ENCODE results near the gene SLIT1.

The SLIT1 gene

GRCh38 chr10:97065686-97066660, 119.8 kb downstream of the SLIT1 start:
- no peaks in the 10 kb centered on the region for H3K36me3 ChIP-seq (ENCODE audit: insufficient read depth, low read length)
- no peak overlapping the region for H3K4me3 ChIP-seq (ENCODE audit: low read depth in 1 of 2, low read length in 2 of 2)
- H3K4me1 ChIP-seq (ENCODE audit: insufficient read depth, low read length), result no peaks in the 10 kb centered on the region
- H3K9me3 ChIP-seq (ENCODE audit: low read length), result no peaks in the 10 kb centered on the region
- H3K27me3 ChIP-seq (ENCODE audit: control insufficient read depth in 1 of 2, insufficient read depth in 2 of 2, low read length in 2 of 2), result no peaks in the 10 kb centered on the region
- no peak overlapping the region for H3K9ac ChIP-seq (ENCODE audit: low read length)
- H3K27ac ChIP-seq (ENCODE audit: low read depth, low read length), result no peak overlapping the region

DNA sequence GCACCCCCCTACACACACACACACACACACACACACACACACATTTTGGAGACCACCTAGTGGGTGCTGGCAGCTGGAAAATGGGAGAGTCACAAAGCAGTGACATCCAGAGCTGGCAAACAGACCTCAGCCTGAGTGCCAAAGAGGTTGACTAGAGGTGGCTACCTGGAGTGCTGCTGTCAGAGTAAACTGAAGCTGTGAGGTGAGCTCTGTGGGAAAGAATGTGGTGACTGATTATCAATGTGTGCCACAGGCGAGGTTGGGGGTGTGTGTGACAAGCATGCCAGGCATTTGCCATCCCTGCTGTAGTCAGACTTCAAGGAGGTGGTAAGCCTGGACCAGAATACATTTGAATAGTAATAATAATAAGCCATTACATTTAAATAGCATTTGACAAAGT, 120.6 kb downstream of the SLIT1 start:
- Histone ChIP-seq H3K27ac (ENCODE audit: low read depth, low read length) (no peak overlapping the region), H3K27me3 (ENCODE audit: control insufficient read depth in 1 of 2, insufficient read depth in 2 of 2, low read length in 2 of 2) (no peaks in the 10 kb centered on the region), H3K4me1 (ENCODE audit: insufficient read depth, low read length) (no peaks in the 10 kb centered on the region), H3K9ac (ENCODE audit: low read length) (no peak overlapping the region), H3K36me3 (ENCODE audit: insufficient read depth, low read length) (no peaks in the 10 kb centered on the region), H3K9me3 (ENCODE audit: low read length) (no peaks in the 10 kb centered on the region), H3K4me3 (ENCODE audit: low read depth in 1 of 2, low read length in 2 of 2) (no peak overlapping the region)

DNA sequence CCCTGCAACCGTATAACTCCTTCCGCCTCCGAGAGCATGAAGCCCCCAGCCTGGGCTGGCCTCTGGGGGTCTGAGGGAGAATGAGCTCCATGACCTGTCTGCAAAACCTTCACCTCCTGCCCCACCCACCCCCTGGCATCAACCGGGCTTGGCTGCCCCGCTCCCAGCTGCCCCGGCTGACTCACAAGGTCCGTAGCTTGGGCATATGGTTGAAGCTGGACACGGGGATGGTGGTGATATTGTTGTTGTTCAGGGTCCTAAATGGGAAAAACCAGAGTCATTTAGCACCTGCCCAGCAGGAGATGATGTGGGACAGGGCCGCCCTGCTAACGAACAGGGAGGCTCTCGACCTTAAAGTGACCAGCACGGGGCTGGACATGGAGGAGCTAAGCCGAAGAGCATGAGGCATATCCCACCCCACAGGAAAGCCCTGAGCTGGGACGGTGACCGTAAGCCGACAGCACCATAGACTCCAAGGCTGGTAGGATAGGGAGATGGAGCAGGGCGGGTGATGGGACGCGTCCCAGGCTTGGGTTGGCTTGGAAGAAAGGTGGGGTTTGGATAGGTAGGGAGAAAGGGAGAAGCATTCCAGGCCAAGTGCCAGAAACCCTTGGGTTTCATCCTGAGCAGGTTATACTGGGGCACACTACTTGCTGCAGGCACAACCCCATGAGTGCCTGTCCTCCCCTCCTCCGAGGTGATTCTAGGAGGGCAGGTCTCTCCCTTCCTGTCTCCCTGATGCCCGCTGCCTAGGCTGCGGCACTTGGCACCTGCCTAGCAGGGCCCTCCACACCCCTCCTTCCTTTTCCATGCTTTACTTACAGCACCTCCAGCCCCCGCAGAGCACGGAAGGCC, 121.5 kb downstream of the SLIT1 start:
- no peak overlapping the region for H3K9ac ChIP-seq (ENCODE audit: low read length)
- H3K9me3 ChIP-seq (ENCODE audit: low read length), result no peaks in the 10 kb centered on the region
- no peaks in the 10 kb centered on the region for H3K36me3 ChIP-seq (ENCODE audit: insufficient read depth, low read length)
- no peak overlapping the region for H3K4me3 ChIP-seq (ENCODE audit: low read depth in 1 of 2, low read length in 2 of 2)
- no peak overlapping the region for H3K27ac ChIP-seq (ENCODE audit: low read depth, low read length)
- no peaks in the 10 kb centered on the region for H3K4me1 ChIP-seq (ENCODE audit: insufficient read depth, low read length)
- H3K27me3 ChIP-seq (ENCODE audit: control insufficient read depth in 1 of 2, insufficient read depth in 2 of 2, low read length in 2 of 2), result no peaks in the 10 kb centered on the region

GRCh38 chr10:97063271-97063982, 122.3 kb downstream of the SLIT1 start:
- no peak overlapping the region for H3K27ac ChIP-seq (ENCODE audit: low read depth, low read length)
- no peak overlapping the region for H3K4me3 ChIP-seq (ENCODE audit: low read depth in 1 of 2, low read length in 2 of 2)
- H3K36me3 ChIP-seq (ENCODE audit: insufficient read depth, low read length), result no peaks in the 10 kb centered on the region
- H3K9ac ChIP-seq (ENCODE audit: low read length), result no peak overlapping the region
- H3K27me3 ChIP-seq (ENCODE audit: control insufficient read depth in 1 of 2, insufficient read depth in 2 of 2, low read length in 2 of 2), result no peaks in the 10 kb centered on the region
- H3K4me1 ChIP-seq (ENCODE audit: insufficient read depth, low read length), result no peaks in the 10 kb centered on the region
- no peaks in the 10 kb centered on the region for H3K9me3 ChIP-seq (ENCODE audit: low read length)

DNA sequence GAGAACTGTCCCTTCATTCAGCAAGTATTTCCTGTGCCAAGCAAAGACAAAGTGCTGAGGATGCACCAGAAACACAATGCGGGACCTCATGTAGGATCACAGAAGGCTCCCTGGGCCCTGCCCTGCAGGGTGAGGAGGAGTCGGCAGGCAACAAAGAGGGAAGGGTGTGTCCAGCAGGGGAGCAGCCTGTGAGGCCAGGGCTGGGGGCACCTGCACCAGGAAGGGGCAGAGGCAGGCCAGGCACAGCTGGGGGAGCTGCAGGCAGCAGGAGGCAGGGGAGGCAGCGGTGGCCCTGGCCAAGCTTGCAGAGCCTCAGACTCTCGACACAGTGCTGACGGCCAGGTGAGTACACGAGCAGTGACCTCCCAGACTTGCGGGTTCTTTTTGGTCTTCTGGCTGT, 123.3 kb downstream of the SLIT1 start:
- Histone ChIP-seq H3K36me3 (ENCODE audit: insufficient read depth, low read length) (no peaks in the 10 kb centered on the region), H3K27me3 (ENCODE audit: control insufficient read depth in 1 of 2, insufficient read depth in 2 of 2, low read length in 2 of 2) (no peaks in the 10 kb centered on the region), H3K9me3 (ENCODE audit: low read length) (no peaks in the 10 kb centered on the region), H3K9ac (ENCODE audit: low read length) (no peak overlapping the region), H3K4me3 (ENCODE audit: low read depth in 1 of 2, low read length in 2 of 2) (no peak overlapping the region), H3K4me1 (ENCODE audit: insufficient read depth, low read length) (peaks cover 4% of the 10 kb centered on the region), H3K27ac (ENCODE audit: low read depth, low read length) (no peak overlapping the region)

- Histone ChIP-seq H3K4me3 (ENCODE audit: low read depth in 1 of 2, low read length in 2 of 2) (no peak overlapping the region), H3K27me3 (ENCODE audit: control insufficient read depth in 1 of 2, insufficient read depth in 2 of 2, low read length in 2 of 2) (no peaks in the 10 kb centered on the region), H3K9ac (ENCODE audit: low read length) (no peak overlapping the region), H3K9me3 (ENCODE audit: low read length) (no peaks in the 10 kb centered on the region), H3K27ac (ENCODE audit: low read depth, low read length) (no peak overlapping the region), H3K4me1 (ENCODE audit: insufficient read depth, low read length) (peaks cover 4% of the 10 kb centered on the region), H3K36me3 (ENCODE audit: insufficient read depth, low read length) (no peaks in the 10 kb centered on the region)
Observed at GRCh38 chr10:97062046-97062445, 123.7 kb downstream of the SLIT1 start.

DNA sequence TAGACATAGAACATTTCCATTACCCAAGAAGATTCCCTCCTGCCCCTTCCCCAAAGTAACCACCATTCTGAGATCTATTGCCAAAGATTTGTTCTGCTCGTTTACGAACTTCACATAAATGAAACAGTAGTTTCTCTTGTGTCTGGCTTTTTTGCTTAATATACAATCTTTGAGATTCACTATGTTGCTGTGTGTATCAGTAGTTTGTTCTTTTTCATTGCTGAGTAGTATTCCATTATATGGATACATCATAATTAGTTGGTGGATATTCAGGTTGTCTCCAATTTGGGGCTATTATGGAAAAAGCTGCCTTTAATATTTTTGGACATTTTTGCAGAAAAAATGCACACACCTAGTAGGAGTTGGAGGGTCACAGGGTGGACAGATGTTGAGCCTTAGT, 124.3 kb downstream of the SLIT1 start:
- H3K36me3 ChIP-seq (ENCODE audit: insufficient read depth, low read length), result no peaks in the 10 kb centered on the region
- no peaks in the 10 kb centered on the region for H3K9me3 ChIP-seq (ENCODE audit: low read length)
- peaks cover 4% of the 10 kb centered on the region for H3K4me1 ChIP-seq (ENCODE audit: insufficient read depth, low read length)
- no peak overlapping the region for H3K9ac ChIP-seq (ENCODE audit: low read length)
- no peaks in the 10 kb centered on the region for H3K27me3 ChIP-seq (ENCODE audit: control insufficient read depth in 1 of 2, insufficient read depth in 2 of 2, low read length in 2 of 2)
- no peak overlapping the region for H3K4me3 ChIP-seq (ENCODE audit: low read depth in 1 of 2, low read length in 2 of 2)
- no peak overlapping the region for H3K27ac ChIP-seq (ENCODE audit: low read depth, low read length)

GRCh38 chr10:97060441-97061084, 125.2 kb downstream of the SLIT1 start:
- Histone ChIP-seq H3K36me3 (ENCODE audit: insufficient read depth, low read length) (no peaks in the 10 kb centered on the region), H3K9ac (ENCODE audit: low read length) (no peak overlapping the region), H3K4me1 (ENCODE audit: insufficient read depth, low read length) (peaks cover 4% of the 10 kb centered on the region), H3K27ac (ENCODE audit: low read depth, low read length) (no peak overlapping the region), H3K4me3 (ENCODE audit: low read depth in 1 of 2, low read length in 2 of 2) (no peak overlapping the region), H3K27me3 (ENCODE audit: control insufficient read depth in 1 of 2, insufficient read depth in 2 of 2, low read length in 2 of 2) (no peaks in the 10 kb centered on the region), H3K9me3 (ENCODE audit: low read length) (no peaks in the 10 kb centered on the region)

GRCh38 chr10:97059872-97060205, 125.9 kb downstream of the SLIT1 start:
- no peaks in the 10 kb centered on the region for H3K36me3 ChIP-seq (ENCODE audit: insufficient read depth, low read length)
- H3K4me1 ChIP-seq (ENCODE audit: insufficient read depth, low read length), result peaks cover 4% of the 10 kb centered on the region
- no peaks in the 10 kb centered on the region for H3K27me3 ChIP-seq (ENCODE audit: control insufficient read depth in 1 of 2, insufficient read depth in 2 of 2, low read length in 2 of 2)
- no peak overlapping the region for H3K4me3 ChIP-seq (ENCODE audit: low read depth in 1 of 2, low read length in 2 of 2)
- H3K9me3 ChIP-seq (ENCODE audit: low read length), result no peaks in the 10 kb centered on the region
- H3K9ac ChIP-seq (ENCODE audit: low read length), result no peak overlapping the region
- H3K27ac ChIP-seq (ENCODE audit: low read depth, low read length), result no peak overlapping the region

GRCh38 chr10:97059006-97059871, 126.5 kb downstream of the SLIT1 start:
- Histone ChIP-seq H3K9me3 (ENCODE audit: low read length) (no peaks in the 10 kb centered on the region), H3K4me1 (ENCODE audit: insufficient read depth, low read length) (peaks cover 4% of the 10 kb centered on the region), H3K27me3 (ENCODE audit: control insufficient read depth in 1 of 2, insufficient read depth in 2 of 2, low read length in 2 of 2) (no peaks in the 10 kb centered on the region), H3K27ac (ENCODE audit: low read depth, low read length) (no peak overlapping the region), H3K36me3 (ENCODE audit: insufficient read depth, low read length) (no peaks in the 10 kb centered on the region), H3K9ac (ENCODE audit: low read length) (no peak overlapping the region), H3K4me3 (ENCODE audit: low read depth in 1 of 2, low read length in 2 of 2) (no peak overlapping the region)

All from muscle layer of colon (tissue), 2 donors.